ENCODE results near the gene TRAPPC12.

GRCh38 chr2:3354986-3355385, 24.5 kb upstream of the TRAPPC12 start:
- TF ChIP-seq, protein P1, sequence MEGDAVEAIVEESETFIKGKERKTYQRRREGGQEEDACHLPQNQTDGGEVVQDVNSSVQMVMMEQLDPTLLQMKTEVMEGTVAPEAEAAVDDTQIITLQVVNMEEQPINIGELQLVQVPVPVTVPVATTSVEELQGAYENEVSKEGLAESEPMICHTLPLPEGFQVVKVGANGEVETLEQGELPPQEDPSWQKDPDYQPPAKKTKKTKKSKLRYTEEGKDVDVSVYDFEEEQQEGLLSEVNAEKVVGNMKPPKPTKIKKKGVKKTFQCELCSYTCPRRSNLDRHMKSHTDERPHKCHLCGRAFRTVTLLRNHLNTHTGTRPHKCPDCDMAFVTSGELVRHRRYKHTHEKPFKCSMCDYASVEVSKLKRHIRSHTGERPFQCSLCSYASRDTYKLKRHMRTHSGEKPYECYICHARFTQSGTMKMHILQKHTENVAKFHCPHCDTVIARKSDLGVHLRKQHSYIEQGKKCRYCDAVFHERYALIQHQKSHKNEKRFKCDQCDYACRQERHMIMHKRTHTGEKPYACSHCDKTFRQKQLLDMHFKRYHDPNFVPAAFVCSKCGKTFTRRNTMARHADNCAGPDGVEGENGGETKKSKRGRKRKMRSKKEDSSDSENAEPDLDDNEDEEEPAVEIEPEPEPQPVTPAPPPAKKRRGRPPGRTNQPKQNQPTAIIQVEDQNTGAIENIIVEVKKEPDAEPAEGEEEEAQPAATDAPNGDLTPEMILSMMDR (IDR thresholded peaks at IDR 0.05): no peak
- TF ChIP-seq POLR2AphosphoS5 (IDR thresholded peaks at IDR 0.05; ENCODE audit: insufficient read depth in 1 of 2, low read depth in 1 of 2): no peak
- TF ChIP-seq POLR2A (IDR thresholded peaks at IDR 0.05): no peak

Data from vagina (tissue), 2 donors.